Right lobe of liver (tissue), 4 donors: ENCODE data around the gene TIMP2.

Source experiments
- CTCF ChIP-seq, 4 donors: fragments of 200-600 bp in 3 of 4; fragments of 450-650 bp in 1 of 4; IDR thresholded peaks; one replicate each; pipeline versions ENCODE4 v1.5.1 to v1.8.0; 2016 to 2022; ENCODE audit warnings: antibody characterized with exemption in 4 of 4, mild to moderate bottlenecking in 2 of 4
- POLR2A ChIP-seq: fragments of 450-650 bp; IDR thresholded peaks from one replicate; pipeline ENCODE4 v1.6.1; 2017; ENCODE audit warnings: antibody characterized with exemption, mild to moderate bottlenecking
- donor health status: DM: no; HTN: no; CAD: no.
- donor health status: DM: no; HTN: no; CAD: no.
- donor health status: DM: no; HTN: yes; CAD: no.

GRCh38 chr17:78883089-78883532 is 42.1 kb downstream of the TIMP2 start:
- TF ChIP-seq POLR2A: no peak
- TF ChIP-seq CTCF (IDR thresholded peaks at IDR 0.05): no peak
